ENCODE results near the gene BACH2. TPM values are rescaled to one million over a fixed set of nuclear protein-coding genes. Genes with fewer than 3 reads are reported as not detected.

BACH2 gene
- polyA plus RNA-seq, 1 donor (not counting 4 experiments of a cell fraction or from before 2014, with no cell fraction given), result 0.50 TPM

DNA sequence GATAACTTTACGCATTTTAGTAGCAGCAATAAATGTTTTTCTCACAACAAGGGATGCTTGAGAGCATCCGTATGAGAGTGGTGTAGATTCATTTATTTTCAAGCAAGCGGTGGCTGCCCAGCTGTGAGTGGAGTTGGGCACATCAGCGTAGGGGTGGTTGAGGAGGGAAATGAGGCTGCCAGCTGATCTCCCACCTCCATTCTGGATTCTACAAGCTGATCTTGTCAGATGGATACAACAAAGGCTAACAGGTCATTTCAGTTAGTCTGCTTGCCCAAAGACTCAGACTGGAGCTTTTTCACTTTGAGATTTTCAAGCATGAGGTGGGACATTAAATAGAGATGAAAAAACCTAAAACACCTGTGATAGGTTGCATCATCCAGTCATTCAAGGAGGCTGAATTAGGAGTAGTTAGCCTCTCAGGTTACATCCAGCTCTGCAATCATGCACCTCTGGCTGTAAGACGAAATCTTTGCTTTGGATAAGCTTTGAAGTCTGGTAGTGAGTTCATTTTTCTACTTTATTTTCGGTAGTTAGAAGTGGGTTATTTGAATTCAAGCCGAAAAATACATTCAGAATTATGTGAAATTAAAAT is 1.9 kb upstream of the BACH2 start:
- H3K79me2 ChIP-seq (ENCODE audit: control insufficient read depth, insufficient read depth, low read length), result no peaks in the 10 kb centered on the region
- no peak overlapping the region for H3K4me3 ChIP-seq (ENCODE audit: control insufficient read depth in 2 of 3, extremely low read depth in 1 of 3, insufficient read depth in 2 of 3, low read depth in 1 of 3, low read length in 3 of 3)
- H3K9ac ChIP-seq (ENCODE audit: control insufficient read depth, extremely low read depth, insufficient read depth, low read length), result no peak overlapping the region
- FAIRE-seq (no peak), DNase-seq (ENCODE audit: low read depth, low spot score) (no peak)
- no peak overlapping the region for H3K4me2 ChIP-seq (ENCODE audit: control insufficient read depth, extremely low read depth, insufficient read depth, low read depth, low read length)
- H3K36me3 ChIP-seq (ENCODE audit: control insufficient read depth in 2 of 2, extremely low read depth in 1 of 2, insufficient read depth in 2 of 2, low read length in 2 of 2), result no peaks in the 10 kb centered on the region
- peaks cover 8% of the 10 kb centered on the region for H3K27me3 ChIP-seq (ENCODE audit: control insufficient read depth, extremely low read depth, insufficient read depth, low read length)
- H2AFZ ChIP-seq (ENCODE audit: control insufficient read depth, low read length), result no peak overlapping the region
- TF ChIP-seq, protein P1, sequence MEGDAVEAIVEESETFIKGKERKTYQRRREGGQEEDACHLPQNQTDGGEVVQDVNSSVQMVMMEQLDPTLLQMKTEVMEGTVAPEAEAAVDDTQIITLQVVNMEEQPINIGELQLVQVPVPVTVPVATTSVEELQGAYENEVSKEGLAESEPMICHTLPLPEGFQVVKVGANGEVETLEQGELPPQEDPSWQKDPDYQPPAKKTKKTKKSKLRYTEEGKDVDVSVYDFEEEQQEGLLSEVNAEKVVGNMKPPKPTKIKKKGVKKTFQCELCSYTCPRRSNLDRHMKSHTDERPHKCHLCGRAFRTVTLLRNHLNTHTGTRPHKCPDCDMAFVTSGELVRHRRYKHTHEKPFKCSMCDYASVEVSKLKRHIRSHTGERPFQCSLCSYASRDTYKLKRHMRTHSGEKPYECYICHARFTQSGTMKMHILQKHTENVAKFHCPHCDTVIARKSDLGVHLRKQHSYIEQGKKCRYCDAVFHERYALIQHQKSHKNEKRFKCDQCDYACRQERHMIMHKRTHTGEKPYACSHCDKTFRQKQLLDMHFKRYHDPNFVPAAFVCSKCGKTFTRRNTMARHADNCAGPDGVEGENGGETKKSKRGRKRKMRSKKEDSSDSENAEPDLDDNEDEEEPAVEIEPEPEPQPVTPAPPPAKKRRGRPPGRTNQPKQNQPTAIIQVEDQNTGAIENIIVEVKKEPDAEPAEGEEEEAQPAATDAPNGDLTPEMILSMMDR (optimal IDR thresholded peaks at IDR 0.05 in 1 of 3, IDR thresholded peaks at IDR 0.05 in 1 of 3, conservative IDR thresholded peaks at IDR 0.05 in 1 of 3; ENCODE audit: extremely low read depth in 1 of 3, insufficient read depth in 2 of 3, low read length in 3 of 3), result no peak
- TF ChIP-seq EZH2 (IDR thresholded peaks at IDR 0.05; ENCODE audit: low read length), result no peak
- H3K9me3 ChIP-seq (ENCODE audit: control insufficient read depth, low read depth, low read length), result no peaks in the 10 kb centered on the region
- no peak overlapping the region for H3K27ac ChIP-seq (ENCODE audit: control insufficient read depth, insufficient read depth, low read length)
- peaks cover 2% of the 10 kb centered on the region for H3K4me1 ChIP-seq (ENCODE audit: control insufficient read depth, extremely low read depth, insufficient read depth, low read length)
- H3K9me1 ChIP-seq (ENCODE audit: control insufficient read depth, extremely low read depth, insufficient read depth, low read length), result no peaks in the 10 kb centered on the region
- dilution Hi-C loops (cut with MboI; ENCODE audit: extremely low pct_ligation_motif_present, low sequenced_read_pairs), result no loop called here
- H4K20me1 ChIP-seq (ENCODE audit: control insufficient read depth, extremely low read depth, insufficient read depth, low read length), result no peaks in the 10 kb centered on the region

DNA sequence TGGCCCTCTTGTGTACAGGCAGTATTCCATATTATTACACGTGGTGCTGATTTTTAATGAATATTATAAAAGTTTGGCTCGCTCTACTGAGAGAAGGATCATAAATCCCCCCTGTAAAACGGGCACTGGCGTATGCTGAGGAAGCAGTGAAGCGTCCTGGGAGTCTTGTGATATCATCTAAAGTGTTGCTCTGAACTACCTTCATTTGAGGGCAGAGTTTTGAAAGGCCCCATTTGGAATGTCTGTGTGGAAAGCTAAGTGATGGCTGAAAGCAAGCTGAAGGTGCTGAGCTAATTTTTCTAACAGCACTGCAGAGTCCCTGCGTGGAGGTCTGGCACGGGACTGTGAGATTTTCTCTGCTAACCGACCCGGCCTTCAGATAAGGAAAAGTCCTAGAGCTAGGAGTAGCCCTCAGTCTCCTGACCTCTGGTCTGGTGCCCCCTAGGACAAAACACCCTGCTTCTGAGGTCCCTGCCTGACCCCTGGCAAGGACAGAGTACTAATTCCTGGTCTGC is 1.3 kb upstream of the BACH2 start:
- no peak overlapping the region for H3K27ac ChIP-seq (ENCODE audit: control insufficient read depth, insufficient read depth, low read length)
- H3K4me2 ChIP-seq (ENCODE audit: control insufficient read depth, extremely low read depth, insufficient read depth, low read depth, low read length), result no peak overlapping the region
- no peaks in the 10 kb centered on the region for H3K36me3 ChIP-seq (ENCODE audit: control insufficient read depth in 2 of 2, extremely low read depth in 1 of 2, insufficient read depth in 2 of 2, low read length in 2 of 2)
- no peaks in the 10 kb centered on the region for H4K20me1 ChIP-seq (ENCODE audit: control insufficient read depth, extremely low read depth, insufficient read depth, low read length)
- H3K4me3 ChIP-seq (ENCODE audit: control insufficient read depth in 2 of 3, extremely low read depth in 1 of 3, insufficient read depth in 2 of 3, low read depth in 1 of 3, low read length in 3 of 3), result no peak overlapping the region
- H3K4me1 ChIP-seq (ENCODE audit: control insufficient read depth, extremely low read depth, insufficient read depth, low read length), result peaks cover 2% of the 10 kb centered on the region
- dilution Hi-C loops (cut with MboI; ENCODE audit: extremely low pct_ligation_motif_present, low sequenced_read_pairs), result no loop called here
- FAIRE-seq, result no peak
- H3K9me1 ChIP-seq (ENCODE audit: control insufficient read depth, extremely low read depth, insufficient read depth, low read length), result no peaks in the 10 kb centered on the region
- H2AFZ ChIP-seq (ENCODE audit: control insufficient read depth, low read length), result no peak overlapping the region
- H3K9ac ChIP-seq (ENCODE audit: control insufficient read depth, extremely low read depth, insufficient read depth, low read length), result no peak overlapping the region
- TF ChIP-seq, protein P1 (optimal IDR thresholded peaks at IDR 0.05 in 1 of 3, IDR thresholded peaks at IDR 0.05 in 1 of 3, conservative IDR thresholded peaks at IDR 0.05 in 1 of 3; ENCODE audit: extremely low read depth in 1 of 3, insufficient read depth in 2 of 3, low read length in 3 of 3), result no peak
- TF ChIP-seq EZH2 (IDR thresholded peaks at IDR 0.05; ENCODE audit: low read length), result no peak
- DNase-seq (ENCODE audit: low read depth, low spot score), result no peak
- H3K27me3 ChIP-seq (ENCODE audit: control insufficient read depth, extremely low read depth, insufficient read depth, low read length), result peaks cover 2% of the 10 kb centered on the region
- no peaks in the 10 kb centered on the region for H3K9me3 ChIP-seq (ENCODE audit: control insufficient read depth, low read depth, low read length)
- no peaks in the 10 kb centered on the region for H3K79me2 ChIP-seq (ENCODE audit: control insufficient read depth, insufficient read depth, low read length)

Data from keratinocyte (primary cell).